Ishikawa (cell line): ENCODE data around the gene HTR2A.
A peak's percentile ranks its signal among the peaks of the same experiment; 100 is the strongest.

Experiments
- CEBPB ChIP-seq: IDR thresholded peaks from 2 replicates; pipeline ENCODE4 v1.6.1; 2012
- CREB1 ChIP-seq: IDR thresholded peaks from 2 replicates; pipeline ENCODE4 v1.6.1; 2012; ENCODE audit warnings: low read depth
- EGR1 ChIP-seq: IDR thresholded peaks from 2 replicates; pipeline ENCODE4 v1.6.1; 2012
- EP300 ChIP-seq: IDR thresholded peaks from 2 replicates; pipeline ENCODE4 v1.6.1; 2012; ENCODE audit warnings: borderline replicate concordance
- FOXM1 ChIP-seq: IDR thresholded peaks from 2 replicates; pipeline ENCODE4 v1.6.1; 2012; ENCODE audit warnings: low read depth, borderline replicate concordance
- NFIC ChIP-seq: IDR thresholded peaks from 2 replicates; pipeline ENCODE4 v1.6.1; 2012
- RAD21 ChIP-seq: IDR thresholded peaks from 2 replicates; pipeline ENCODE4 v1.6.1; 2012; ENCODE audit warnings: low read depth
- TAF1 ChIP-seq: IDR thresholded peaks from 2 replicates; pipeline ENCODE4 v1.6.1; 2012; ENCODE audit warnings: low read depth, mild to moderate bottlenecking
- TCF12 ChIP-seq: IDR thresholded peaks from 2 replicates; pipeline ENCODE4 v1.6.1; 2012; ENCODE audit warnings: low read depth
- TEAD4 ChIP-seq: IDR thresholded peaks from 2 replicates; pipeline ENCODE4 v1.6.1; 2012
- YY1 ChIP-seq: IDR thresholded peaks from 2 replicates; pipeline ENCODE4 v1.6.1; 2012; ENCODE audit warnings: low read depth
- ZBTB7A ChIP-seq: IDR thresholded peaks from 2 replicates; pipeline ENCODE4 v1.6.1; 2012; ENCODE audit warnings: low read depth
- TF ChIP-seq, protein P1 (sequence below): IDR thresholded peaks from 2 replicates; pipeline ENCODE4 v1.6.1; 2012; ENCODE audit warnings: low read depth, mild to moderate bottlenecking
- TF ChIP-seq, protein P2 (sequence below): IDR thresholded peaks from 2 replicates; pipeline ENCODE4 v1.6.1; 2012
- TF ChIP-seq, protein P3 (sequence below): IDR thresholded peaks from 2 replicates; pipeline ENCODE4 v1.6.1; 2012

HTR2A gene

DNA sequence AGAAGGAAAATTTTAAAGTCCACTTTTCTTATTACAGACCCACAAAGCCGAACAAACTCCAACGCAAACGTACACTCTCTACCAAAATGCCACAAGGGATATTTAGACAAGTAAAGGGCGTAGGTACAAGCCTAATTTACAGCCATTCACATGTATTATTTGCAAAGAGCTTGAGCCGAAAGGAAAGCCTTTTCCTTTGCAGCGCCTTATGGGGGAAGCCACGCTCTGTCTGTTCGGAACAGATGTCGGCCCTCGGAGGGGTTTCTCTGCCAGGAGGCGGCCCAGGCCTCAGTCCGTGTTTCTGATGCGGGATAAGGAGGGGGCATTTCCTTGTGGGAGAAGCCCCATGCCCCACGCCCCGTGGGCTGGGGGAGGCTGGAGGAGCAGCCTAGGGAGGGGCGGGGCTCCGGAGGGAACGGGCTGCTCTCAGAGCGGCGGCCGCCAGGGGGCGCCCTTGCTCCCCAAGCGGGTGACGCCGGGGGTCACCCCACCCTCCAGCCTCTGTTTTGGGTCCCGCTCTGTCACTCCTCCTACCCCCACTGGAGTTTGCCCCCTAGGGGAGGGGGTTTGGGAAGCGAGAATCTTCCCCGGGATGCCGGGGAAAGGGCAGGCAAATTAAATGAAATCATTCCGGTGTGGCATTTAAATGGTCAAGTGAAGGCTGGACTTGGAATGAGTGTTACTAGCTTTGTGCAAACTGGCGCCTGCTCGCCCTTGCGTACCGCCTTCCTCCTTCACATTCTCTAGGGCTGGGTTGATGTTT is 2.9 kb downstream of the HTR2A start:
- peak; percentile 58 for TF ChIP-seq ZBTB7A
- TF ChIP-seq, protein P1, sequence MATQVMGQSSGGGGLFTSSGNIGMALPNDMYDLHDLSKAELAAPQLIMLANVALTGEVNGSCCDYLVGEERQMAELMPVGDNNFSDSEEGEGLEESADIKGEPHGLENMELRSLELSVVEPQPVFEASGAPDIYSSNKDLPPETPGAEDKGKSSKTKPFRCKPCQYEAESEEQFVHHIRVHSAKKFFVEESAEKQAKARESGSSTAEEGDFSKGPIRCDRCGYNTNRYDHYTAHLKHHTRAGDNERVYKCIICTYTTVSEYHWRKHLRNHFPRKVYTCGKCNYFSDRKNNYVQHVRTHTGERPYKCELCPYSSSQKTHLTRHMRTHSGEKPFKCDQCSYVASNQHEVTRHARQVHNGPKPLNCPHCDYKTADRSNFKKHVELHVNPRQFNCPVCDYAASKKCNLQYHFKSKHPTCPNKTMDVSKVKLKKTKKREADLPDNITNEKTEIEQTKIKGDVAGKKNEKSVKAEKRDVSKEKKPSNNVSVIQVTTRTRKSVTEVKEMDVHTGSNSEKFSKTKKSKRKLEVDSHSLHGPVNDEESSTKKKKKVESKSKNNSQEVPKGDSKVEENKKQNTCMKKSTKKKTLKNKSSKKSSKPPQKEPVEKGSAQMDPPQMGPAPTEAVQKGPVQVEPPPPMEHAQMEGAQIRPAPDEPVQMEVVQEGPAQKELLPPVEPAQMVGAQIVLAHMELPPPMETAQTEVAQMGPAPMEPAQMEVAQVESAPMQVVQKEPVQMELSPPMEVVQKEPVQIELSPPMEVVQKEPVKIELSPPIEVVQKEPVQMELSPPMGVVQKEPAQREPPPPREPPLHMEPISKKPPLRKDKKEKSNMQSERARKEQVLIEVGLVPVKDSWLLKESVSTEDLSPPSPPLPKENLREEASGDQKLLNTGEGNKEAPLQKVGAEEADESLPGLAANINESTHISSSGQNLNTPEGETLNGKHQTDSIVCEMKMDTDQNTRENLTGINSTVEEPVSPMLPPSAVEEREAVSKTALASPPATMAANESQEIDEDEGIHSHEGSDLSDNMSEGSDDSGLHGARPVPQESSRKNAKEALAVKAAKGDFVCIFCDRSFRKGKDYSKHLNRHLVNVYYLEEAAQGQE = no peak
- TF ChIP-seq TEAD4 = no peak
- no peak for TF ChIP-seq CREB1
- no peak for TF ChIP-seq YY1
- TF ChIP-seq RAD21 = peak; percentile 39
- TF ChIP-seq NFIC = no peak

DNA sequence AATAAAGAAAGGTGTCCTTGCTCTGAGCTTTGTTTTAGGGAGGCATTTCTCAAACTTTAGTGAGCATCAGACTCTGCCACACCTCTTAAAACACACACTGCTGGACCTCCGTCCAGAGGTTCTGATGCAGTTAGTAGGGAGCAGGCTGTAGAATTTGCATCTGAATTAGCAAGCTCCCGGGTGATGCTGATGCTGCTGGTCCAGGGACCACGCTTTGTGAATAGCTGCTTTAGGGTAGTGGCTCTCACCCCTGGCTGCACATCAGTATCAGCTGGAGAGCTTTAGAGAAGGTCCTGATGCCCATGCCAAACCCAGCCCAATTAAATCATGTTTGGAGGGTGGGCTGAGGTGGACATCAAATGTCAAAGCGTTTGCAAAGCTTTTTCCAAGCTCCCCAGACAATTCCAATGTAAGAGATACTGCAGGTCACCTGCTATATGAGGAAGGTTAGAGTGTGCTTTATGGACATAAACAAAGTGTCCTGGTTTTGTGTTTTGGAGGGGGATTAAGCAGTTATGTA is 3.6 kb downstream of the HTR2A start:
- TF ChIP-seq, protein P2, sequence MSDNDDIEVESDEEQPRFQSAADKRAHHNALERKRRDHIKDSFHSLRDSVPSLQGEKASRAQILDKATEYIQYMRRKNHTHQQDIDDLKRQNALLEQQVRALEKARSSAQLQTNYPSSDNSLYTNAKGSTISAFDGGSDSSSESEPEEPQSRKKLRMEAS = no peak
- TF ChIP-seq TAF1 = no peak
- no peak for TF ChIP-seq YY1
- TF ChIP-seq CREB1 = no peak
- TF ChIP-seq, protein P1 = no peak

DNA sequence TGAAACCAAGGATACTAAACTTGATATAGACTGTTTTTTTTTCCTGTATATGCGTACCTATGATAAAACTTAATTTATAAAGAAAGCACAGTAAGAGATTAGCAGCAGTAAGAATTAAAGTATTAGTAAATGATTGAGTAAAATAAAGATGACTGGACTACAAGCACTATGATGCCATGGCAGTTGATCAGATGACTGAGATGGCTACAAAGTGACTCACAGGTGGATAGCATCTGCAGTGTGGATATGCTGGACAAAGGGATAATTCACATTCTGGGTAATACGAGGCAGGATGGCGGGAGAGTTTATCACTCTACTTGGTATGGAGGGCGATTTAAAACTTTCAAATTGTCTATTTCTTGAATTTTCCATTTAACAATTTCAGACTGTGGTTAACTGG is 11.8 kb downstream of the HTR2A start:
- TF ChIP-seq, protein P1 = no peak
- TF ChIP-seq CEBPB (no peak), CREB1 (no peak)

DNA sequence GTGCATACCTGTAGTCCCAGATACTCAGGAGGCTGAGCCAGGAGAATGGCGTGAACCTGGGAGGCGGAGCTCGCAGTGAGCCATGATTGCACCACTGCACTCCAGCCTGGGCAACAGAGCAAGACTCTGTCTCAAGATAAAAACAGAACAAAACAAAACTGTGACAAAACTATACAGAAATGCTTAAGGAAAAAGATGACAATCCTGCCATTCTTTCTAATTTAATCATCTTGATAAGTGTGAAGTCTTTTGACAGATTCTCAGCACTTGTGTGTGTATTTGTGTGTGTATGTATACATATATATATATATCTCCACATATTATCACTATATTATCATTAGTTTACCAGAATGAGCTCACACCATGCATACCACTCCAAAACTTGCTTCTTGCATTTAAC is 12.3 kb downstream of the HTR2A start:
- no peak for TF ChIP-seq CREB1
- no peak for TF ChIP-seq TAF1
- no peak for TF ChIP-seq EGR1
- TF ChIP-seq ZBTB7A = no peak
- TF ChIP-seq RAD21 = no peak
- TF ChIP-seq YY1 = no peak
- TF ChIP-seq EP300 = no peak

DNA sequence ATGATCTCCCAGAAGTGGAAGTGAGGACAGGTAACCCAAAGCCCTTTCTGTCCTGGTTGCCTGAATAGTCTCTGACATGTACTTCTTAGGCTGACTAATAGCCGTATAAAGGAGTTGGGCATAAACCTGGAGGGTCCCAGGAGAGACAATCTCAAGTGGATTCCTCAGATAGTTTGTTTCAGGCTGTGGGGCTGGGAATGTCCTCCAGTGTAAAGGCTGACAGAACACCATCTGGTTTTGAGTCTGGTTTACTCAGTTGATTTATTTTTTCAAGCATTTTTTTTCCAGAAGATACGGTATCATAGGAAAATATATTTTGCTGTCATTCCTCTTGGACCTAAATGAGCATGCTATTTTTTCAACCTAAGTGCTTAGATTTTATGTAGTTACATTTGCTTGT is 15.2 kb downstream of the HTR2A start:
- TF ChIP-seq, protein P2 = no peak

DNA sequence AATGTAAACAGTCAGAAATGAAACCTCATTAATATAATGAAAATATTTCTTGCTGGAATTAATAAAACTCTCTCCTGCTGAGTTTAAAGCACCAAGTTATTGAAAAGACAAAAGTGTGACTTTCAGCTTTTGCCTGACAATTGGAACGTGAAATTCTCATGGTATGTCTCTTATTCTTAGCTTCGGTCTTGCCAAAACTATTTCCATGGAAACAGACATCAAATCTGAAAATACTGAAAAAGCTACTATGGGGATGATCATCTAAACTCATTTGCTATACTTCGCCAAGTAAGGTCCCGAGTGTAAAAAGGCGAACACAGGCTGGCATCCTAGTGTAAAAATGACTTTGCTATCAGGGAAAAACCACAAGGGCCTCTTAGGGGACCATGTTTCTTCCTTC is 22.8 kb downstream of the HTR2A start:
- TF ChIP-seq, protein P1 = no peak
- TF ChIP-seq, protein P3, sequence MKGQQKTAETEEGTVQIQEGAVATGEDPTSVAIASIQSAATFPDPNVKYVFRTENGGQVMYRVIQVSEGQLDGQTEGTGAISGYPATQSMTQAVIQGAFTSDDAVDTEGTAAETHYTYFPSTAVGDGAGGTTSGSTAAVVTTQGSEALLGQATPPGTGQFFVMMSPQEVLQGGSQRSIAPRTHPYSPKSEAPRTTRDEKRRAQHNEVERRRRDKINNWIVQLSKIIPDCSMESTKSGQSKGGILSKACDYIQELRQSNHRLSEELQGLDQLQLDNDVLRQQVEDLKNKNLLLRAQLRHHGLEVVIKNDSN = no peak
- TF ChIP-seq TAF1 (no peak), TEAD4 (no peak), EP300 (no peak), EGR1 (no peak), RAD21 (no peak), CEBPB (no peak), NFIC (no peak), CREB1 (no peak), ZBTB7A (no peak), TCF12 (no peak), YY1 (no peak), FOXM1 (no peak)
- TF ChIP-seq, protein P2 = no peak
